ENCODE results near the gene UCK1. TPM values are rescaled to one million over a fixed set of nuclear protein-coding genes. Genes with fewer than 3 reads are reported as not detected.
A peak's percentile ranks its signal among the peaks of the same experiment; 100 is the strongest.

The UCK1 gene
- total and polyA plus RNA-seq, 10 of the 15 experiments (the other 5 are each of a cell fraction or from before 2014, with no cell fraction given): 0.31 to 27.0 (median 18.7) TPM

- Histone ChIP-seq H3K27me3 (replicated peaks in 1 of 2; ENCODE audit: control insufficient read depth in 2 of 2, insufficient read depth in 2 of 2, low read length in 1 of 2) (no peaks in the 10 kb centered on the region), H3K9ac (ENCODE audit: control insufficient read depth, insufficient read depth, low read length) (no peak overlapping the region), H3K79me2 (ENCODE audit: control insufficient read depth, insufficient read depth, low read length) (no peaks in the 10 kb centered on the region), H3K27ac (ENCODE audit: control insufficient read depth, insufficient read depth) (no peak overlapping the region), H3K4me3 (no peak overlapping the region), H3K36me3 (ENCODE audit: control insufficient read depth in 2 of 2, insufficient read depth in 2 of 2, low read length in 1 of 2) (peaks cover 54 to 74% of the 10 kb centered on the region in 2 experiments), H3K4me2 (ENCODE audit: control insufficient read depth, insufficient read depth) (no peak overlapping the region), H4K20me1 (ENCODE audit: control insufficient read depth, insufficient read depth) (no peaks in the 10 kb centered on the region; the same call in 1 of the 2 replicates), H2AFZ (ENCODE audit: control insufficient read depth, low read depth, low read length) (no peak overlapping the region), H3K9me3 (replicated peaks; ENCODE audit: control insufficient read depth, insufficient read depth, low read length) (no peaks in the 10 kb centered on the region), H3K4me1 (ENCODE audit: control insufficient read depth, insufficient read depth, low read length) (no peaks in the 10 kb centered on the region)
- TF ChIP-seq EZH2 (IDR thresholded peaks at IDR 0.05; ENCODE audit: borderline replicate concordance, control insufficient read depth, low read depth, low read length): no peak
- TF ChIP-seq BACH1 (IDR thresholded peaks at IDR 0.05; ENCODE audit: borderline replicate concordance): no peak
- no peak for TF ChIP-seq POLR2AphosphoS5 (IDR thresholded peaks at IDR 0.05; ENCODE audit: low read length)
- TF ChIP-seq HDAC6 (IDR thresholded peaks at IDR 0.05; ENCODE audit: unreplicated experiment): no peak
- WGBS (ENCODE audit: insufficient coverage, insufficient replicate concordance, low lambda C conversion rate, missing lambda C conversion rate): 94% methylated on average over 10 of the region's 10 CpGs
- in situ Hi-C loops (cut with MboI): no loop called here
- no peak for ATAC-seq
- ChIA-PET POLR2A (interaction anchor here (0.6 kb wide), 1 partner anchor 84 kb away, joined by 3 read pairs; no protein-coding TSS in a partner anchor), SMC1A (ENCODE audit: uncharacterized antibody, unreplicated experiment) (interaction anchor here (1.9 kb wide), 1 partner anchor 266 kb away, joined by 4 read pairs; no protein-coding TSS in a partner anchor), CTCF (interaction anchor here (0.9 to 3.8 kb wide), 5 partner anchors 82 to 266 kb away, joined by 3 to 26 read pairs (median 5); no protein-coding TSS in a partner anchor), RAD21 (ENCODE audit: unreplicated experiment) (interaction anchor here (0.8 kb wide), 1 partner anchor 31 kb away, joined by 3 read pairs; no protein-coding TSS in a partner anchor)
- DNase-seq (ENCODE audit: low read depth, low spot score): no peak
- BruUV-seq (replicated peaks): no TSS peak
- FAIRE-seq: no peak
- intact Hi-C loops (cut with micrococcal nuclease; ENCODE audit: unreplicated experiment): loop anchor here (1.0 kb wide), 1 partner anchor 129 kb away; no protein-coding TSS in a partner anchor
Measured at GRCh38 chr9:131478911-131479310, 52.2 kb downstream of the UCK1 start.

GRCh38 chr9:131478421-131478868, 52.6 kb downstream of the UCK1 start:
- Histone ChIP-seq H3K79me2 (ENCODE audit: control insufficient read depth, insufficient read depth, low read length) (no peaks in the 10 kb centered on the region), H3K4me2 (ENCODE audit: control insufficient read depth, insufficient read depth) (no peak overlapping the region), H3K4me1 (ENCODE audit: control insufficient read depth, insufficient read depth, low read length) (no peaks in the 10 kb centered on the region), H2AFZ (ENCODE audit: control insufficient read depth, low read depth, low read length) (no peak overlapping the region), H4K20me1 (ENCODE audit: control insufficient read depth, insufficient read depth) (no peaks in the 10 kb centered on the region; the same call in 1 of the 2 replicates), H3K36me3 (ENCODE audit: control insufficient read depth in 2 of 2, insufficient read depth in 2 of 2, low read length in 1 of 2) (peaks cover 50 to 74% of the 10 kb centered on the region in 2 experiments), H3K4me3 (no peak overlapping the region), H3K9ac (ENCODE audit: control insufficient read depth, insufficient read depth, low read length) (no peak overlapping the region), H3K9me3 (replicated peaks; ENCODE audit: control insufficient read depth, insufficient read depth, low read length) (no peaks in the 10 kb centered on the region), H3K27ac (ENCODE audit: control insufficient read depth, insufficient read depth) (no peak overlapping the region), H3K27me3 (replicated peaks in 1 of 2; ENCODE audit: control insufficient read depth in 2 of 2, insufficient read depth in 2 of 2, low read length in 1 of 2) (no peaks in the 10 kb centered on the region)
- WGBS (ENCODE audit: insufficient coverage, insufficient replicate concordance, low lambda C conversion rate, missing lambda C conversion rate): 62% methylated on average over 10 of the region's 12 CpGs
- ChIA-PET RAD21 (ENCODE audit: unreplicated experiment) (interaction anchor here (0.8 kb wide), 1 partner anchor 30 kb away, joined by 3 read pairs; no protein-coding TSS in a partner anchor), CTCF (interaction anchor here (1.0 to 3.8 kb wide), 4 partner anchors 82 to 128 kb away, joined by 3 to 26 read pairs (median 4); no protein-coding TSS in a partner anchor), POLR2A (no interaction called here), SMC1A (ENCODE audit: uncharacterized antibody, unreplicated experiment) (interaction anchor here (1.3 kb wide), 1 partner anchor 129 kb away, joined by 6 read pairs; no protein-coding TSS in a partner anchor)
- intact Hi-C loops (cut with micrococcal nuclease; ENCODE audit: unreplicated experiment) (loop anchor here (1.0 kb wide), 1 partner anchor 128 kb away; no protein-coding TSS in a partner anchor), in situ Hi-C loops (cut with MboI) (no loop called here)
- DNase-seq (ENCODE audit: low read depth, low spot score): no peak
- peak; percentile 76 for ATAC-seq
- BruUV-seq (replicated peaks): no TSS peak
- TF ChIP-seq REST (IDR thresholded peaks at IDR 0.05; ENCODE audit: low read depth, low read length): no peak
- TF ChIP-seq RAD21 (IDR thresholded peaks at IDR 0.05; ENCODE audit: insufficient read depth, low read depth, low read length): peak; percentile 44
- TF ChIP-seq CTCF (IDR thresholded peaks at IDR 0.05 in 2 of 3, conservative IDR thresholded peaks at IDR 0.05 in 1 of 3; ENCODE audit: control insufficient read depth in 2 of 3, extremely low read depth in 1 of 3, insufficient read depth in 1 of 3, low read depth in 3 of 3, low read length in 3 of 3): peak; percentile 36 to 72 (median 56)
- 0 out of 2 replicates have a peak, but pooled peaks have one; percentile 38 for TF ChIP-seq YY1 (IDR thresholded peaks at IDR 0.05; ENCODE audit: low read depth, low read length)
- peak; percentile 55 for TF ChIP-seq SMC3 (IDR thresholded peaks at IDR 0.05; ENCODE audit: borderline replicate concordance, low read length)
- FAIRE-seq: no peak
